MM.1S (cell line): ENCODE results near the gene SRRT.

Experiments used
- EZH2 ChIP-seq: fragments of 300-600 bp; sonication (generic); optimal IDR thresholded peaks from 2 replicates; pipeline ENCODE3; 2017; ENCODE audit warnings: low read depth, mild to moderate bottlenecking, antibody characterized with exemption, low read length, mixed read lengths
- EZH2phosphoT487 ChIP-seq: fragments of 300-600 bp; sonication (generic); IDR thresholded peaks from 2 replicates; pipeline ENCODE4 v1.6.1; 2018; ENCODE audit warnings: antibody characterized with exemption, low read length
- TF ChIP-seq, protein P1 (sequence below): fragments of 300-600 bp; sonication (generic); IDR thresholded peaks from 2 replicates; pipeline ENCODE4 v1.5.1; 2016; ENCODE audit warnings: antibody characterized with exemption, low read length, mixed read lengths

DNA sequence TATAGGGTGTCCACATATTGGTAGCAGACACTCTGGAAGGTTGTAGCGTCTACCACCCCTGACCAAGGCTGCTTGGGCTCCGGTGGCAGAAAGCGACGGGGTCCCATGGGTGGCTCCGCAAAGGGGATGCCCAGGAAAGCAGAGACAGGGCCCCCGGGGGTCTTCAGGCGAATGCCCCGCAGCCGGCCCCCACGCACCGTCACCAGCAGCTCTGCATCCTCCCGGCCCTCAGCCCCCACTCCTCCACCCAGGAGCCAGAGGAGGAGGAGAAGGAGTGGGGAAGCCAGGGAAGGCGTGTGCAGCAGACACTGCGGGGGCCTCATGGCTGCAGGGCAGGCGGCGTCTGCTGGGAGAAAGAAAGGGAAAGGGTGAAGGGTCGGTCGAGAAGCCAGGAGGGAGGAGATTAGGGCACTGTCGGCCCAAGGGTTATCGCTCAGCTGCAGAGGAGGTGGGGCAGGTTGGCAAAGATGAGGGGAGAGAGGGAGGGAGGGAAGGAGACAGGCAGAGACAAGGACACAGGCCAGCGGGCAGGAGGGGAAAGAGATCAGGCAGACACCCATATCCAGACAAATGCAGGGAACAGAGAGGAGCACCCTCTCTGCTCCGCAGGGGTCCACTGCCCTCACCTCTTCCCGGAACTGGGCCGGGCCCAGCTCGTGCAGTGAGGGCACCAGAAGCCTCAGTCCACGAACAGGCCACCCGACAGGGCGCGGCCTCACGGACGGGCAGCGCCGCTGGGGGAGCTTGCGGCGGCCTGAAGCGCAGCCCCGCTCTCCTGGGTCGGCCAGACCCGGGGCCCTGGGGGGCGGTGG is 19.2 kb downstream of the SRRT start:
- TF ChIP-seq, protein P1, sequence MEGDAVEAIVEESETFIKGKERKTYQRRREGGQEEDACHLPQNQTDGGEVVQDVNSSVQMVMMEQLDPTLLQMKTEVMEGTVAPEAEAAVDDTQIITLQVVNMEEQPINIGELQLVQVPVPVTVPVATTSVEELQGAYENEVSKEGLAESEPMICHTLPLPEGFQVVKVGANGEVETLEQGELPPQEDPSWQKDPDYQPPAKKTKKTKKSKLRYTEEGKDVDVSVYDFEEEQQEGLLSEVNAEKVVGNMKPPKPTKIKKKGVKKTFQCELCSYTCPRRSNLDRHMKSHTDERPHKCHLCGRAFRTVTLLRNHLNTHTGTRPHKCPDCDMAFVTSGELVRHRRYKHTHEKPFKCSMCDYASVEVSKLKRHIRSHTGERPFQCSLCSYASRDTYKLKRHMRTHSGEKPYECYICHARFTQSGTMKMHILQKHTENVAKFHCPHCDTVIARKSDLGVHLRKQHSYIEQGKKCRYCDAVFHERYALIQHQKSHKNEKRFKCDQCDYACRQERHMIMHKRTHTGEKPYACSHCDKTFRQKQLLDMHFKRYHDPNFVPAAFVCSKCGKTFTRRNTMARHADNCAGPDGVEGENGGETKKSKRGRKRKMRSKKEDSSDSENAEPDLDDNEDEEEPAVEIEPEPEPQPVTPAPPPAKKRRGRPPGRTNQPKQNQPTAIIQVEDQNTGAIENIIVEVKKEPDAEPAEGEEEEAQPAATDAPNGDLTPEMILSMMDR, result no peak
- no peak for TF ChIP-seq EZH2
- no peak for TF ChIP-seq EZH2phosphoT487
